Activated CD4-positive, alpha-beta memory T cell treated with anti-CD3 and anti-CD28 coated beads, Interleukin-2, amount 10 ng/mL, durations not matched to agents 7 days and 5 days (primary cell): ENCODE measurements around the gene ADH4. TPM values are rescaled to one million over a fixed set of nuclear protein-coding genes. Genes with fewer than 3 reads are reported as not detected.
"Not testable (repeated sequence)": the region's sequence is repeated elsewhere in the genome, so short reads cannot be mapped to it uniquely, and the experiment has no call there.

Experiments
- CTCF ChIA-PET: fragments of 350-600 bp; sonication (Branson Sonifier 250); formaldehyde crosslinking; loops from one replicate; lab custom pipeline; 2021; ENCODE audit warnings: antibody characterized with exemption, inconsistent platforms; lab: Charles Lee
- POLR2A ChIA-PET: fragments of 350-600 bp; sonication (Branson Sonifier 250); formaldehyde crosslinking; loops from one replicate; lab custom pipeline; 2021; ENCODE audit warnings: antibody characterized with exemption; lab: Charles Lee
- DNase-seq: peaks from one replicate; pipeline ENCODE4 v3.0.0-alpha.2; 2020
- H3K27ac Mint-ChIP-seq: one replicate; pipeline ENCODE4 v1.8.0; 2021; ENCODE audit warnings: mild to moderate bottlenecking, mixed read lengths
- H3K27me3 Mint-ChIP-seq: one replicate; pipeline ENCODE4 v1.8.0; 2021; ENCODE audit warnings: mixed read lengths
- H3K36me3 Mint-ChIP-seq: one replicate; pipeline ENCODE4 v1.8.0; 2021; ENCODE audit warnings: low read depth, mixed read lengths
- H3K4me1 Mint-ChIP-seq: one replicate; pipeline ENCODE4 v1.8.0; 2021; ENCODE audit warnings: mixed read lengths
- H3K4me3 Mint-ChIP-seq: one replicate; pipeline ENCODE4 v1.8.0; 2021; ENCODE audit warnings: mild to moderate bottlenecking, mixed read lengths
- H3K9me3 Mint-ChIP-seq: one replicate; pipeline ENCODE4 v1.8.0; 2021; ENCODE audit warnings: mixed read lengths
- total RNA-seq, 2 experiments: library from RNA; stranded (reverse); gene quantifications; one replicate each; pipeline ENCODE4 v1.2.3, GENCODE V29; 2021

Gene ADH4
- total RNA-seq, 2 experiments from 2014 or later = not detected

DNA sequence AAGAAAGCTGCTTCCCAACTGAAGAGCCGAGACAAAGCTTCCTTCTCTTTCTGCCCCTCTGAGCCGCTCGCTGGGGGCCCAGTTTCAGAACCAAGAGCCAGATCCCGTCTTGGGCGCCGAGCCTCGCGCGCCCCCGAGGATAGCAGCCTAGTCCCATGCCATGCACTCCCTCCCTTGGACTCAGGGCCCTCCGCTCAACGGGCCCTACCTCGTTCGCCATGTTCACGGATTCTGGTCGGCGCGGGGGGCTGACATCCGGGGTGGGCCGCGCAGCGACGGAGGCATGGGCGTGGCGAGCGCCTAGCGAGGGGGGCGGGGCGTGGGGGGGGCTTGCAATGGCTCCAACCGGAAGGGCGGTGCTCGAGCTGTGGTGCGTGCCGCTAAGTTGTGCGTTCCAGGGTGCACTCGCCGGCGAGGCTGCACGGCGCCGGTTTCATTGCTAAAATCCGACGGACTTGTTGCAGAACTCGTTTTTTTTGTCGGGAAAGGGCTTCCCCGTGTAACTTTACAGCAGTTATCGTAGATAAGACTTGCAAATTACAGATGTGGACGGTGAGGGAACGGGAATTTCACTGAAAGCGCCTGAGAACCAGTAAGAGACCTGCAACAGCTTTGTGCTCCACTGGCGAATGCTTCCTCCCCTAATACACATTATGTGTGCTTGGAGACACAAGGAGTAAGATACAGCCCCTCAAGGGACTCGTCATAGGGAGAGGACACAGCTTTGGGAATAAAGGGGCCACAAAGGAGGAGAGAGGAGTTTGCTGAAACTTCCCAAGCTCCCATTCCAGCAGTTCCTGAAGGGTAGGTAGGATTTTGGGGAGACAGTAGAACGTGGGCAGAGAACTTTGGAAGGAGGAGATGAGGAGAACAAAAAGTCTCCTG is 55.4 kb downstream of the ADH4 start, which contains the start of gene ADH5:
ADH5 (minus strand) TSS at position 308 of the 885 bp plus-strand sequence; CDS start at position 220, 88 bp downstream.
- POLR2A ChIA-PET = interaction anchor here (0.5 to 5.1 kb wide), 23 partner anchors 14 to 858 kb away, joined by 3 to 61 read pairs (median 5); partner anchors contain the start of genes C4orf17, DAPP1, DNAJB14 and EIF4E
- peak within 1 kb of the TSS; percentile 97 for H3K27ac Mint-ChIP-seq
- CTCF ChIA-PET = interaction anchor here (1.0 to 2.1 kb wide), 6 partner anchors 12 to 149 kb away, joined by 3 to 17 read pairs (median 4); partner anchors contain the start of gene METAP1
- H3K27me3 Mint-ChIP-seq = no peaks in the 10 kb centered on the region
- peak within 1 kb of the TSS; percentile 93 for H3K4me3 Mint-ChIP-seq
- DNase-seq = peak; percentile 92
- peaks cover 26% of the 10 kb centered on the region for H3K36me3 Mint-ChIP-seq
- peaks cover 45% of the 10 kb centered on the region for H3K4me1 Mint-ChIP-seq
- H3K9me3 Mint-ChIP-seq = no peaks in the 10 kb centered on the region

DNA sequence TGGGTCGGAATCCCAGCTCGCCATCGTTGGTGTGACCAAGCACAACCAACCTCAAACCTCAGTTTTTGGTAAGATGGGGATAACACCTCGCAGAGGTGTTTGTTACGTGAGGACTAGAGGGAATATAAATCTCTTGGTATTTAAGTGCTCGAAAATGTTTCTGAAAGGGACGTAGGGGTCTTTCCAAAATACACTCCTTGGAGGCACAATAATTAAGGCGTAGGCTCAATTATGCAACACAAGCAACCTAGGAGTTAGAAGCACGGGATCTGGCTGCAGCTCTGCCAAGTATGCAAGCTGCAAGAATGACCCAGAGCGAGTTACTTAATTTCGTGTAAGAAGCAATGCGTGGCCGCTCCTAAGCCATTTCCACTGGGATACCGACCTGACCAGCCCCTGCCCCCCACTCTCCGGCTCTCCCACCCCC is 56.1 kb downstream of the ADH4 start:
- peak; percentile 21 for DNase-seq
- Mint-ChIP-seq H3K27ac (peak overlapping the region; percentile 97), H3K27me3 (no peaks in the 10 kb centered on the region), H3K9me3 (no peaks in the 10 kb centered on the region), H3K4me1 (peaks cover 45% of the 10 kb centered on the region), H3K36me3 (peaks cover 30% of the 10 kb centered on the region), H3K4me3 (peak overlapping the region; percentile 93)
- CTCF ChIA-PET = interaction anchor here (1.0 to 2.1 kb wide), 5 partner anchors 32 to 148 kb away, joined by 3 to 17 read pairs (median 5); partner anchors contain the start of gene METAP1
- POLR2A ChIA-PET = interaction anchor here (0.5 to 5.1 kb wide), 21 partner anchors 14 to 859 kb away, joined by 3 to 61 read pairs (median 5); partner anchors contain the start of genes C4orf17, DAPP1, DNAJB14 and EIF4E

DNA sequence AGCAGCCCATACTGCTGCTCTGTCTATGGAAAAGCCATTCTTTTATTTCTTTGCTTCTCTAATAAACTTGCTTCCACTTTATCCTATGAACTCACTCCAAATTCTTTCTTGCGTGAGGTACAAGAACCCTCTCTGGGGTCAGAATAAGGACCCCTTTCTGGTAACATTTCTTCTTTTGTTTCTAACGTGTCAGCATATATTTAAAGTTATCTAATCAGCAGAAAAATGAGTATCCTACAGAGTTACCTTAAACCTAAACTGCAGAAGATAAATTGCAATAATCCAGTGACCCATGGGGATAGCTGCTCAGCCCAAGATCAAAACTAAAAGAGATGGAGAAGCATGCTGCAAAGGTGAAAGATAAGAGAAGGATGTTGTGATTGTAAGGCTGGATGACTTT is 59.5 kb downstream of the ADH4 start:
- H3K27me3 Mint-ChIP-seq = no peaks in the 10 kb centered on the region
- POLR2A ChIA-PET = no interaction called here
- no peak for DNase-seq
- no peak overlapping the region for H3K27ac Mint-ChIP-seq
- peaks cover 60% of the 10 kb centered on the region for H3K36me3 Mint-ChIP-seq
- H3K4me3 Mint-ChIP-seq = no peak overlapping the region
- CTCF ChIA-PET = no interaction called here
- no peaks in the 10 kb centered on the region for H3K9me3 Mint-ChIP-seq
- H3K4me1 Mint-ChIP-seq = peaks cover 37% of the 10 kb centered on the region

DNA sequence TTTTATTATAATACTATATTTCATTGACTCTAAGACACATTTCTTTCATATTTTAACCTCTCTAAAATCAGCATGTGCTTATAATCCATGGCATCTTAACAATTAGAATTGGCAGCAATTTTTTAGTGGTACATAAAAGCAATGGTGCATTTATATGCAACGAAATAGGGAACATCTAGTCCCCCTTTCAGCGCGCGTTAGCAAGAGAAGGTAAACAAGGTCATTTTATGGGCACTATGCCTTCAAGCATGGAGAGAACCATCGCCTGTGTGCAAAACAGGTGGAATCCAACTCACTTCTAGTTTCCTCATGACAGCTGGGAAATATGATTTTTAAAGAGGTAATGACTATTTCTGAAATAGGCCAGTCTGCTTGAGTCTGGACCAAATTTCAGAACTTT is 61.9 kb downstream of the ADH4 start:
- ChIA-PET CTCF (no interaction called here), POLR2A (no interaction called here)
- peaks cover 21% of the 10 kb centered on the region for H3K4me1 Mint-ChIP-seq
- no peak overlapping the region for H3K27ac Mint-ChIP-seq
- H3K9me3 Mint-ChIP-seq = no peaks in the 10 kb centered on the region
- no peak for DNase-seq
- peaks cover 67% of the 10 kb centered on the region for H3K36me3 Mint-ChIP-seq
- no peaks in the 10 kb centered on the region for H3K27me3 Mint-ChIP-seq
- no peak overlapping the region for H3K4me3 Mint-ChIP-seq

DNA sequence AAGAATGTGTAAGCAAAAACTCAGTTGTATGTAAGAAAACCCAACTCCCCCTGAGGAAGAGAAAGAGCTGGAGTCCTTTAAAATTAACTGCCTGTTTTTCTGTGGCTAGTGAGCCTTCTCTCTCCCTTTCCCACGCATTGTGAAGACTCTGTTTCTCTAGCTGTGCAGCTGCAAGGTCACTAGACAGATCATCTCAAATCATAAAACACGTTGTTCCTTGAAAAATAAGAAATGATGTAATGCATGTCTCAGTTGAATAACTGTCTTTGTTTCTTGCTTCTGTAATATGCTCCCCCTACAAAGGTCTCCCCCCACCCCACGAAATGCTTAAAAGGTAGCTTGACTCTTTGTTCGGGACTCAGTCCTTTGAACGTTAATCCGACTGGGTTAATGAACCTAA is 63.2 kb downstream of the ADH4 start:
- Mint-ChIP-seq H3K27ac (peak overlapping the region; percentile 56), H3K36me3 (peaks cover 73% of the 10 kb centered on the region), H3K4me1 (peaks cover 13% of the 10 kb centered on the region)
- DNase-seq, H3K27me3 Mint-ChIP-seq, POLR2A ChIA-PET, CTCF ChIA-PET, H3K9me3 Mint-ChIP-seq, H3K4me3 Mint-ChIP-seq: not testable (repeated sequence)

DNA sequence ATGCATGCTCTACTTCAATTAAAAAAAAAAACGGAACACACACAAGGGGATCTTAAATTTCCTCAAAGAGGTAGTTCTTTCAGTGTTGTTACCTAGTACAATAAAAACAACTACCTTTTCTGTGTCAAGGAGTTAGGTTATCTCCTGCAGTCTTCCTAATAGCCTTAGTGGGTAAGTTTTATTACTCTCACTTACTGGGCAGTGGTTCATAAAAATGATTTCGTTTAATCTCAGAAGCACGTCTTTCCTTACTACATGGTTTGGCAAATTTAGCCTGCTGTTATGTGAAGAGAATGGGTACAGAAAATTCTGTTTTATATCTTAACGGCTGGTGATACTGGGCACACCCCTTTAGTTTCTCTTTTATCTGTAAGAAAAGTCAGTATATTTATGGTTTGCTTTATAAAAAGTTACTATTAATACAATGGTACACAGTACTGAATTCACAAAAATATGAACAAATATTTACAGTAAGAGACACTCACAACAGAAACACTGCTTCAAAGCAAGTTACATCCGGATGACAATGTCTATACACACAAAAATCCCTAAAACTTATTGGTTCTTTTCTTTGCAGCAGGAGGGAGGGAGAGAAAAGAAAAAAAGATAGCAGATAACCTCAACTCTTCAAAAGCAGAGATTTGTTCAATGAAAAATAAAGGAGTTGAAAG is 64.3 kb downstream of the ADH4 start:
- peaks cover 69% of the 10 kb centered on the region for H3K36me3 Mint-ChIP-seq
- H3K9me3 Mint-ChIP-seq = no peaks in the 10 kb centered on the region
- no peak for DNase-seq
- no peaks in the 10 kb centered on the region for H3K27me3 Mint-ChIP-seq
- H3K4me1 Mint-ChIP-seq = peaks cover 9% of the 10 kb centered on the region
- H3K4me3 Mint-ChIP-seq = no peak overlapping the region
- peak overlapping the region; percentile 2 for H3K27ac Mint-ChIP-seq
- ChIA-PET CTCF (no interaction called here), POLR2A (interaction anchor here (0.7 kb wide), 1 partner anchor 325 kb away, joined by 3 read pairs; no protein-coding TSS in a partner anchor)

DNA sequence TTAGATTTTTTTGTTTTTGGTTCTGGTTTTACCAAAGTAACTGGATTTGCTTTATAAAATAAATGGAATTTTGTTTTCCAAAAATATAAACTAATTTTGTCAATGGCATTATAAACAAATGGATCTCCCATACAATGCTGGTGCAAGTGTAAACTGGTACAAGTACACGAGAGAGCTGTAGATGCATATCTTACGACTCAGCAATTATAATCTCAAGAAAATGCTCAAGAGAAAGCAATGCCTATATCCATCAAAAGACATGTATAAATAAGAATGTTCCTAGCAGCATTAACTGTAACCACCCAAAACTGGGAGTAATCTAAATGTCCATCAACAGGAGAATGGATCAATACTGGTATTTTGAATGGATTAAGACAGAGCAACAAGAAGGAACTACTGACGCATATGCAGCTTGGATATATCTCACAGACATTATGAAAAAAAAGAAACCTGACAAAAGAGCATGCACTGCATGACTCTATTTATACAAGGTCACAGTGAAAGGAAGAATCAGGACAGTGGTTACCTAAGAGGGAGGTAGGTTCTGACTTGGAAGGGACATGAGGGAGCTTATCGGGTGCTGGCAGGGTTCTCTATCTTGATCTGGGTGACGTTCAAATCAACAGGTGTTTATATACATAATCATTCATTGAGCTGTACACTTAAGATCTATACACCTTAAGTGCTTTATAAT is 65.0 kb downstream of the ADH4 start:
- no peaks in the 10 kb centered on the region for H3K9me3 Mint-ChIP-seq
- no peaks in the 10 kb centered on the region for H3K27me3 Mint-ChIP-seq
- no peak overlapping the region for H3K27ac Mint-ChIP-seq
- H3K36me3 Mint-ChIP-seq = peaks cover 70% of the 10 kb centered on the region
- CTCF ChIA-PET = interaction anchor here (0.9 kb wide), 1 partner anchor 84 kb away, joined by 3 read pairs; the partner anchor contains the start of gene METAP1
- H3K4me3 Mint-ChIP-seq = no peak overlapping the region
- DNase-seq = no peak
- H3K4me1 Mint-ChIP-seq = peaks cover 7% of the 10 kb centered on the region
- POLR2A ChIA-PET = interaction anchor here (0.7 to 1.5 kb wide), 2 partner anchors 11 to 326 kb away, joined by 3 read pairs; no protein-coding TSS in a partner anchor

DNA sequence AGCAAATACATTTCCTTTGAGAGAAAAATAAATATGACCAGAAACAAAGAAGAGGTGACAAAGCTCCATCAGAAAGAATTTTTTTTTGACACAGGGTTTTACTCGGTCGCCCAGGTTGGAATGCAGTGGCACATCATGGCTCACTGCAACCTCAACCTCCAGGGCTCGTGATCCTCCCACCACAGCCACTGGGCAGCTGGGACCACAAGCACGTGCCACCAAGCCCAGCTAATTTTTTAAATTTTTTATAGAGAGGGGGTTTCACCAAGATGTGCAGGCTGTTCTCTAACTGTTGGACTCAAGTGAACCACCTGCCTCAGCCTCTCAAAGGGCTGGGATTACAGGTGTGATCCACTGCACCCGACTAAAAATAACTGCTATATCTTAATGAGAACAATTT is 65.8 kb downstream of the ADH4 start:
- POLR2A ChIA-PET = interaction anchor here (1.5 kb wide), 1 partner anchor 10 kb away, joined by 3 read pairs; no protein-coding TSS in a partner anchor
- Mint-ChIP-seq H3K27me3 (no peaks in the 10 kb centered on the region), H3K4me3 (no peak overlapping the region), H3K4me1 (peaks cover 7% of the 10 kb centered on the region), H3K27ac (no peak overlapping the region), H3K36me3 (peaks cover 73% of the 10 kb centered on the region), H3K9me3 (no peaks in the 10 kb centered on the region)
- DNase-seq = no peak
- CTCF ChIA-PET = interaction anchor here (0.9 kb wide), 1 partner anchor 83 kb away, joined by 3 read pairs; the partner anchor contains the start of gene METAP1

DNA sequence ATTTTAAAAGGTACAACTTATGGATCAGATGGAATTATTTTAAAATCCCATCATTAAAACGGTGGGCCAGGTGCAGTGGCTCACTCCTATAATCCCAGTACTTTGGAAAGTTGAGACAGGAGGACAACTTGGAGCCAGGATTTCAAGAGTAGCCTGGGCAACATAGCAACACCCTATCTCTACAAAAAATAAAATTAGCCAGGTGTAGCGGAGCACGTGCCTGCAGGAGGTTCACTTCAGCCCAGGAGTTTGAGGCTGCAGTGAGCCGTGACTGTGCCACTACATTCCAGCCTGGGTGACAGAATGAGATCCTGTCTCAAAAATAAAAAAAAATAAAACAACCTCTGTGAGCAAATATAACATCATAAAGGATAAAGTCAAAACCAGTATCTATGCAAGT is 66.9 kb downstream of the ADH4 start:
- Mint-ChIP-seq H3K4me1 (peaks cover 6% of the 10 kb centered on the region), H3K9me3 (no peaks in the 10 kb centered on the region), H3K27me3 (no peaks in the 10 kb centered on the region), H3K36me3 (peaks cover 73% of the 10 kb centered on the region), H3K4me3 (no peak overlapping the region), H3K27ac (no peak overlapping the region)
- ChIA-PET POLR2A (no interaction called here), CTCF (no interaction called here)
- DNase-seq = no peak

DNA sequence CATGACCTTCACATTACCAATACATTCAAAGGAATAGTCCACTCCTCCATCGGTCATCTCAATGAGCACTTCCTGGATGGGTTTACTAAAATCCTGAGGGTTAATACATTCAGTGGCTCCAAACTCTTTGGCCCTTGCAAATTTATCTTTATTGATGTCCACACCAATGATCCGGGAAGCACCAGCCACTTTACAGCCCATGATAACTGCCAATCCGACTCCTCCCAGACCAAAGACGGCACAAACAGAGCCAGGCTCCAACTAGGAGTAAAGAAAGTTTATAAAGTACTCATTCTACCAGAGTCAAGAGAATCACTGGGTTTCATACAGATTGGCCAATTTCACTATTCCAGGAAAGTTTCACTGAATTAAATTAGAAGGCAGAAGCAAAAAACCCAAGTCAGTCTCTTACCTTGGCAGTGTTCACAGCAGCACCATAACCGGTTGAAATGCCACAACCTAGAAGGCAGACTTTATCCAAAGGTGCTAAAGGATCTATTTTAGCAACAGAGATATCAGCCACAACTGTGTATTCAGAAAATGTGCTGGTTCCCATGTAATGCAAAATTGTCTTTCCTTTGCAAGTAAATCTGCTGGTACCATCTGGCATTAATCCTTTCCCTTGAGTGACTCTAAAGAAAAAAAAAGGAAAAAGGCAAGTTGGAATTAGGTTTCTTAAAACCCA is 67.7 kb downstream of the ADH4 start:
- H3K4me3 Mint-ChIP-seq = no peak overlapping the region
- no peak overlapping the region for H3K27ac Mint-ChIP-seq
- H3K4me1 Mint-ChIP-seq = peaks cover 2% of the 10 kb centered on the region
- ChIA-PET POLR2A (no interaction called here), CTCF (interaction anchor here (4.0 kb wide), 1 partner anchor 81 kb away, joined by 18 read pairs; the partner anchor contains the start of gene METAP1)
- DNase-seq = no peak
- H3K27me3 Mint-ChIP-seq = no peaks in the 10 kb centered on the region
- no peaks in the 10 kb centered on the region for H3K9me3 Mint-ChIP-seq
- peaks cover 72% of the 10 kb centered on the region for H3K36me3 Mint-ChIP-seq

DNA sequence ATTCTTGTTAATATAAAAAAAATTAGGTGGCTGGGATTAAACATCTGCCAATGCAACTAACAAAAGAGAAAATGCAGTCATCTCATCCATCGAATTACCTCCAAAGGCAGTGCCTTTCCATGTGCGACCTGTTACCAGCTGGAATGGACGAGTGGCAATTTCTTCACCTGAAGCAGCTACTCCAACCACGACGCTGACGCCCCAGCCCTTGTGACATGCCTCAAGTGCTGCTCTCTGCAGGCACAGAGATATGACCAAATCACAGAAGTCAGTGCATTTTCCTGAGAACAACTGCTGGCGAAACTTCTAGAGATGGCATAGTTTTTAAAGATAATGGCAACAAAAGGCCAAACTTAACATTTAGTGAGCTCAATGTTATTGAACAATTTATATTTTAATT is 69.3 kb downstream of the ADH4 start:
- H3K4me3 Mint-ChIP-seq = no peak overlapping the region
- no peaks in the 10 kb centered on the region for H3K9me3 Mint-ChIP-seq
- H3K36me3 Mint-ChIP-seq = peaks cover 69% of the 10 kb centered on the region
- no peak for DNase-seq
- peaks cover 2% of the 10 kb centered on the region for H3K4me1 Mint-ChIP-seq
- POLR2A ChIA-PET = interaction anchor here (1.1 to 2.7 kb wide), 4 partner anchors 12 to 19 kb away, joined by 3 to 9 read pairs (median 4); partner anchors contain the start of gene ADH5
- CTCF ChIA-PET = interaction anchor here (3.6 to 4.0 kb wide), 2 partner anchors 19 to 80 kb away, joined by 14 to 18 read pairs; partner anchors contain the start of gene METAP1
- H3K27me3 Mint-ChIP-seq = no peaks in the 10 kb centered on the region
- H3K27ac Mint-ChIP-seq = no peak overlapping the region
